GM10266 (cell line): ENCODE data around the gene SH3PXD2A.

Experiments
- DNase-seq: peaks from one replicate; pipeline ENCODE4 v3.0.0; 2012; ENCODE audit errors: extremely low spot score
- TF ChIP-seq, protein P1 (sequence below): IDR thresholded peaks from 2 replicates; pipeline ENCODE4 v1.5.1; 2012; ENCODE audit warnings: mild to moderate bottlenecking, low read depth; ENCODE audit not compliant: control insufficient read depth, insufficient read depth; ENCODE audit errors: missing control alignments

The SH3PXD2A gene

GRCh38 chr10:103679096-103679790, 176.1 kb downstream of the SH3PXD2A start:
- DNase-seq: peak; percentile 79
- TF ChIP-seq, protein P1, sequence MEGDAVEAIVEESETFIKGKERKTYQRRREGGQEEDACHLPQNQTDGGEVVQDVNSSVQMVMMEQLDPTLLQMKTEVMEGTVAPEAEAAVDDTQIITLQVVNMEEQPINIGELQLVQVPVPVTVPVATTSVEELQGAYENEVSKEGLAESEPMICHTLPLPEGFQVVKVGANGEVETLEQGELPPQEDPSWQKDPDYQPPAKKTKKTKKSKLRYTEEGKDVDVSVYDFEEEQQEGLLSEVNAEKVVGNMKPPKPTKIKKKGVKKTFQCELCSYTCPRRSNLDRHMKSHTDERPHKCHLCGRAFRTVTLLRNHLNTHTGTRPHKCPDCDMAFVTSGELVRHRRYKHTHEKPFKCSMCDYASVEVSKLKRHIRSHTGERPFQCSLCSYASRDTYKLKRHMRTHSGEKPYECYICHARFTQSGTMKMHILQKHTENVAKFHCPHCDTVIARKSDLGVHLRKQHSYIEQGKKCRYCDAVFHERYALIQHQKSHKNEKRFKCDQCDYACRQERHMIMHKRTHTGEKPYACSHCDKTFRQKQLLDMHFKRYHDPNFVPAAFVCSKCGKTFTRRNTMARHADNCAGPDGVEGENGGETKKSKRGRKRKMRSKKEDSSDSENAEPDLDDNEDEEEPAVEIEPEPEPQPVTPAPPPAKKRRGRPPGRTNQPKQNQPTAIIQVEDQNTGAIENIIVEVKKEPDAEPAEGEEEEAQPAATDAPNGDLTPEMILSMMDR: no peak

DNA sequence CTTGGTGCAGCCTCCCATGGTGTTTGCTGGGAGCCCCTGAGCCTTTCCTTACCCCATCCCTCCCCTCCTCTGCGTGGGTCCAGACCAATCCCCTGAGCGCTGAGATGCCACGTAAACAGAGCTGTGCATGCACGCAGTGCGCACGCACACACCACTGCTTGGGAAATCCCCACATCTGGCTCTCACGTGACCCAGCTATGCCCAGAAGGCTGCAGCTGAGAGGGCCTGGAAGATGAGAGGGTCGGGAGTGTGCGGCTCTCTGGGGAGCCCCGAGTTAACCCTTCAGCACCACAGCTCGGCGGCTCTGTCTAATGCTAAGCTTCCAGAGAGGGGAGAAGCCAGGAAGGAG, 177.2 kb downstream of the SH3PXD2A start:
- peak; percentile 91 for DNase-seq
- TF ChIP-seq, protein P1: no peak

GRCh38 chr10:103677486-103678177, 177.7 kb downstream of the SH3PXD2A start:
- TF ChIP-seq, protein P1: no peak
- DNase-seq: no peak

DNA sequence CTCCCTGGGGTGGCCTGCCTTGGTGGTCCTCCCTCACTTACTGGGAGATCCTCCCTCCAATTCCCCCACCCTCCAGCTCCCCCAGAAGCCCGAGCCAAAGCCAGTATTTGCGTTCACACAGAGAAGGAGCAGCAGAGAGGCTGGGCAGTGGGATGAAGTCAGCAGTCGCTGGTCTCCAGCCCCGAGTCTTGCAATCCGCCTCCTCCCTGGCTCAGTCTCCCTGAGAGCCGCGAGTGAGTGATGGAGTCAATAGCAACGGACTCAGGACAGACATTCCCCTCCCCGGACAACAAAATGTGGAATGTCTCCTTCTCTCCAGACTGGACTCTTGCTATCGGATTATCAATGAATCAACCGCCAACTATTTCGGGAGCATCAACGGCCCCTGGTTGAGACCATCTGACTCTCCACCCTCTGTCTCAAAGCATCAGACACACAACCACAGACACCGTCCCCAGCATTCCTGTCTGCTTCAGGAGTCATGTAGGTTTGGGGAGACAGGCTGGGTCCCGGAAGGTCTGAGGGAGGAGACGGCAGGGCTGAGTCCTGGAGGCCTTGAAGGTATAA, 178.4 kb downstream of the SH3PXD2A start:
- no peak for DNase-seq
- TF ChIP-seq, protein P1: no peak

DNA sequence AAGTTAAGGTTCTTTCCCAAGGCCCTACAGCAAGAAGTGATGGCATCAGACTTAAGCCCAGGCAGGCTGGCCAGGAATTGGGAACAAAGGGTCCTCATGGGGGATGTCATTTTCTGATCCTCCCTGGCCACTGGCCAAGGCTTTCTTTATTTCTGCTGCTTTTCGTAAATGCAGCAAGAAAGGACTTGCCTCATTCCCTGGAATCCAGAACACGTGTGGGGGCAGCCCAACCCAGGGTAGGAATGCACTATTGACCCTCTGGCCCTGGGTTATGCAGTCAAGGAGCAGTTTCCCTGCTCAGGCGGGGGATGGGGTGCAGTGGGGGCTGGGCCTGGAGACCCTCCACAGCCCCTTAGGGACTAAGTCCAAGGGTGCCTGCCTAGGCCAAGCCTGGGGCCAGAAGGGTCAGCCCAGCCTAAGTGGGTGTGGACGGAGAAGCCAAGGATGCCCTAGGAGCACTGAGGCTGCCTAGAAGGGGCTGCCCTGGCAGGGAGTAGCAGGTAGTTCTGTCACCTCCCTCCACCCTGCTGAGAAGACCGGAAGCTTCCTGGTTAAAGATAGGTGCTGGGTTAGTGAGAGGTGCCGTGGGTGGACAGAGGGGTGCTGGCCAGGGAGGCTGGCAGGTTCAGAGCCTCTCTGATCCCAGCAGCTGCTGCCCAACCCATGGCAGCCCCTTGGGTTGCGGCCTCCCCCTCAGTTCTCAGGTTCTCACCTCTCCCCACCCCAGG, 179.2 kb downstream of the SH3PXD2A start:
- no peak for DNase-seq

DNA sequence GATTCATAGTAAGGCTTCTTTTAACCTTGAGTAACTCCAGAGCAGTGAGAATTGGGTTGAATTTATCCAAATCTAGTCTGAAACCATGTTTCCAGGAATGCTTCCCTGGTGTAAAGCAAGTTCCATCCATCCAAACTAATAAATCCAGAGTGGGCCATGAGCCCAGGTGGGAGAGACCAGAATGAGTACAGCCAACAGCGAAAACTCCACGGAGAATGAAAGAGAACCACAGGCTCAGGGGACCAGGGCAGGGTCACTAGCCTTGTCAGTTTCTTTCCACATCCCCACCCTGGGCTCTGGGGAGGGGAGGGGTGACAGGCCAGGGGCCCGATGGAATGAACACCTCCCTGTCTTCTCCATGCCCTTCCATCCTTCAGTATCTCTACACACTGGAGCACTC, 181.8 kb downstream of the SH3PXD2A start:
- DNase-seq: no peak
- TF ChIP-seq, protein P1: no peak

More for the DNA sequence above, 179.2 kb downstream of the SH3PXD2A start:
- TF ChIP-seq, protein P1: no peak
